ENCODE measurements around the gene ACSF3. TPM values are rescaled to one million over a fixed set of nuclear protein-coding genes. Genes with fewer than 3 reads are reported as not detected.

The ACSF3 gene
- total RNA-seq, 1 donor from 2014 or later = 14.5 TPM

DNA sequence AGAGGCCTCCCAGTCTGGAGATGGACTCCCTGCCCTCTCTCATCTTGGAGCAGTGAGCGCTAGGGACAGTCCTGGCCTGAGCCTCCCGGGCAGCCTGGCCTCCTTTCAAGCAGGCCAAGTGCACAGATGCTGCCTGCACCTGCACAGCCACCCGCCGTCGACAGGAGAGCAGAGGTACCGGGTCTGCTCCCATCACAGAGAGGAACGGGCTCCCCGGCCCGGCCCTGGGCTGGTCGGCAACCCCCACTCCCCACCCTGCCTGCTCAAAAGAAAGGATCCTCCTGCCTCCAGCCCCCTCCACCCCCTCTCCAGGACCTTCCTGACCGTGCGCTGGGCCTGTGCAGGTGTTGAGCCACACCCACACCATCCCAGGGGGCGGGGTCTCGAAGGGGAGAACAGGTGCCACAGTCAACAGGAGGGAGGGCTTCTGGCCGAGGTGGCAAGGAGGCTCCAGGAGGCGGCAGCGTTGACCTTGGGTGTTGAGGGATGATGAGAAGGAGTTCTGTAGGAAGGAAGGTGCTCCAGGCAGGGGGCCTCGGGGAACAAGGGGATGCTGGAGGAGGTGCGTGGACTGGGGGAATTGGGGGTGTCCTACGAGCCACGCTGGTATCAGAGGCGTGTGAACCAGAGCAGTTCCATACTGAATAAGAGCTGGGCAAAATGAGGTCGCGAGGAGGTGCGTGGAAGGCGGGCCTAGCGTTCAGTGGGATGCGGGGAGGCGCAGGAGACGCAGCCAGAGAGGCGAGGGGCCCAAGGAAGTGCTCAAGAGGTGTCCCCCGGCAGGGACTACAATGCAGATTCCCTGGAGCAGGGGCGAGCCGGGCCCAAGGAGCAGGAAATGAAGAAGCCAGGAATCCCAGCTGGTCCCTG lies 76.9 kb downstream of the ACSF3 start:
- Mint-ChIP-seq H3K4me1 (peaks cover 13% of the 10 kb centered on the region), H3K27ac (no peak overlapping the region), H3K36me3 (no peaks in the 10 kb centered on the region), H3K4me3 (peak overlapping the region; percentile 74), H3K9me3 (no peaks in the 10 kb centered on the region), H3K27me3 (ENCODE audit: insufficient read depth, low read depth) (peaks cover 11% of the 10 kb centered on the region)
- peaks cover 23% of the 10 kb centered on the region for H3K4me1 ChIP-seq
- peaks cover 24% of the 10 kb centered on the region for H4K20me1 ChIP-seq (ENCODE audit: low read depth)
- no peak overlapping the region for H3K9ac ChIP-seq
- peak overlapping the region; percentile 28 for H3K4me3 ChIP-seq
- H3K27me3 ChIP-seq = peaks cover 49% of the 10 kb centered on the region
- no peak overlapping the region for H2AFZ ChIP-seq (replicated peaks)
- TF ChIP-seq EZH2phosphoT487 (IDR thresholded peaks at IDR 0.05) = no peak
- TF ChIP-seq, protein P1, sequence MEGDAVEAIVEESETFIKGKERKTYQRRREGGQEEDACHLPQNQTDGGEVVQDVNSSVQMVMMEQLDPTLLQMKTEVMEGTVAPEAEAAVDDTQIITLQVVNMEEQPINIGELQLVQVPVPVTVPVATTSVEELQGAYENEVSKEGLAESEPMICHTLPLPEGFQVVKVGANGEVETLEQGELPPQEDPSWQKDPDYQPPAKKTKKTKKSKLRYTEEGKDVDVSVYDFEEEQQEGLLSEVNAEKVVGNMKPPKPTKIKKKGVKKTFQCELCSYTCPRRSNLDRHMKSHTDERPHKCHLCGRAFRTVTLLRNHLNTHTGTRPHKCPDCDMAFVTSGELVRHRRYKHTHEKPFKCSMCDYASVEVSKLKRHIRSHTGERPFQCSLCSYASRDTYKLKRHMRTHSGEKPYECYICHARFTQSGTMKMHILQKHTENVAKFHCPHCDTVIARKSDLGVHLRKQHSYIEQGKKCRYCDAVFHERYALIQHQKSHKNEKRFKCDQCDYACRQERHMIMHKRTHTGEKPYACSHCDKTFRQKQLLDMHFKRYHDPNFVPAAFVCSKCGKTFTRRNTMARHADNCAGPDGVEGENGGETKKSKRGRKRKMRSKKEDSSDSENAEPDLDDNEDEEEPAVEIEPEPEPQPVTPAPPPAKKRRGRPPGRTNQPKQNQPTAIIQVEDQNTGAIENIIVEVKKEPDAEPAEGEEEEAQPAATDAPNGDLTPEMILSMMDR (IDR thresholded peaks at IDR 0.05) = no peak
- peak; percentile 30 for TF ChIP-seq EZH2 (IDR thresholded peaks at IDR 0.05)
- no peaks in the 10 kb centered on the region for H3K36me3 ChIP-seq
- H3K79me2 ChIP-seq (ENCODE audit: low read depth) = no peaks in the 10 kb centered on the region
- no peak overlapping the region for H3K27ac ChIP-seq
- no peak for DNase-seq (ENCODE audit: low spot score)
- H3F3A ChIP-seq (ENCODE audit: low read depth) = no peaks in the 10 kb centered on the region
- H3K4me2 ChIP-seq = peak overlapping the region; percentile 63
- H3K9me3 ChIP-seq (ENCODE audit: low read depth) = no peaks in the 10 kb centered on the region

DNA sequence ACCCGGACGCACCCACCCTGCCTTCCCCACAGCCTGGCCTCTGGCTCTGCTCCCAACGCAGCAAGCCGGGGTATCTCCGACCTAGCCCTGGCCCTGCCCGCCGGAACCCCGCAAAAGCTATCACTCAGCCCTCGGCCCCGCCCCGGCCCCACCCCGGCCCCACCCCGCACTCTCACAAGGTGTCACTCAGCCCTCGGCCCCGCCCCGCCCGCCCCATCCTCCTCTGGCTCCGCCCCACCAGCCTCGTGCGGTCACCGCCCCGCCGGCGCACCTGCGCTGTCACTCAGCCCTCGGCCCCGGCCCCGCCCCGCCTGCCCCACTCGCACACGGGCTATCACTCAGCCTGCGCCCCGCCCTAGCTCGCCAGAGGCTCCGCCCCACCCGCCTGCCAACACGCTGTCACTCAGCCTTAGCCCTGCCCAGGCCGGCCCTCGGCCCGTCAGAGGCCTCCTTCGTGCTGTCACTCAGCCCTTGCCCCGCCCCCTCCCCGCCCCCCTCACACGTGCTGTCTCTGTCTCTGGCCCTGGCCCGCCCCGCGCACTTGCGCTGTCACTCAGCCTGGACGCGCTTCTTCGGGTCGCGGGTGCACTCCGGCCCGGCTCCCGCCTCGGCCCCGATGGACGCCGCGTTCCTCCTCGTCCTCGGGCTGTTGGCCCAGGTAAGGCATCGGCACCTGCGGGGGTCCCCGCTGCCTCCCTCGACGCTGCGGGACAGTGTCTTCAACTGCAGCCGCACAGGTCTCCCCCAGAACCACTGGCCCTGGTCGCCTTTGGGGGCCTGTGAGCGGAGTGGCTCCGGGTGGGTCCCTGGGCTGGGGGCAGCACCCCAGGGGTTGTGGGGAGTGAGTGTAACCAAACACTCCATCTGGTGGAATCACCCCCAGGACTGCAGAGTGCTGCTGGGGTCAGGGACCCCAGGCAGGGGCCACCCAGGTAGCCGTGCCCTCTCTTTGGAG lies 77.8 kb downstream of the ACSF3 start, which contains the start of gene CDH15:
CDH15 (plus strand) TSS at position 533 of the 955 bp plus-strand sequence; CDS start at position 617, 84 bp downstream.
- H3K9me3 ChIP-seq (ENCODE audit: low read depth) = no peaks in the 10 kb centered on the region
- Mint-ChIP-seq H3K27ac (no peak within 1 kb of the TSS), H3K4me3 (peak within 1 kb of the TSS; percentile 74), H3K27me3 (ENCODE audit: insufficient read depth, low read depth) (peaks cover 11% of the 10 kb centered on the region), H3K4me1 (peaks cover 12% of the 10 kb centered on the region), H3K9me3 (no peaks in the 10 kb centered on the region), H3K36me3 (no peaks in the 10 kb centered on the region)
- H3K36me3 ChIP-seq = no peaks in the 10 kb centered on the region
- H3K4me2 ChIP-seq = peak within 1 kb of the TSS; percentile 71
- H2AFZ ChIP-seq (replicated peaks) = no peak within 1 kb of the TSS
- peaks cover 49% of the 10 kb centered on the region for H3K27me3 ChIP-seq
- peaks cover 23% of the 10 kb centered on the region for H3K4me1 ChIP-seq
- no peaks in the 10 kb centered on the region for H3K79me2 ChIP-seq (ENCODE audit: low read depth)
- peak; percentile 99 for DNase-seq (ENCODE audit: low spot score)
- H3F3A ChIP-seq (ENCODE audit: low read depth) = no peaks in the 10 kb centered on the region
- H3K9ac ChIP-seq = no peak within 1 kb of the TSS
- TF ChIP-seq EZH2 (IDR thresholded peaks at IDR 0.05) = no peak
- TF ChIP-seq, protein P1 (IDR thresholded peaks at IDR 0.05) = no peak
- no peak for TF ChIP-seq EZH2phosphoT487 (IDR thresholded peaks at IDR 0.05)
- peak within 1 kb of the TSS; percentile 28 for H3K4me3 ChIP-seq
- H3K27ac ChIP-seq = no peak within 1 kb of the TSS
- H4K20me1 ChIP-seq (ENCODE audit: low read depth) = peaks cover 24% of the 10 kb centered on the region

DNA sequence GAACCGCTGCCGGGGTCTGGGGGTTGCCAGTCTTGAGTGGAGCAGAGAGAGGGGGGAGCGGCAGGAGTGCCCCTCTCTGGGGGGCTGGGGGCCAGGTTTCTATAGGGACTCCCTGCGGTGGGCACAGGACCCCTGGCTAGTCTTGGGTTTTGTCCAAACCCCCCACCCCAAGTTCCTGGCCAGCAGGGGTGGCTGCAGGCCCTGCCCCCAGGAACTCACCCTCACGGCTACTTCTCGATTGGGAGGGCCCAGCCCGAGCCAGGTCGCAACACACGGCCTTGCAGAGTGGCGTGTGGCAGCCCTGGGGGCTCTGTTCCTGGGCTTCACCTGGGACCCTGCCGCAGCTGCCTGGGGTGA lies 78.5 kb downstream of the ACSF3 start:
- Mint-ChIP-seq H3K27ac (no peak overlapping the region), H3K4me3 (no peak overlapping the region), H3K9me3 (no peaks in the 10 kb centered on the region), H3K36me3 (no peaks in the 10 kb centered on the region), H3K4me1 (peaks cover 12% of the 10 kb centered on the region), H3K27me3 (ENCODE audit: insufficient read depth, low read depth) (peaks cover 8% of the 10 kb centered on the region)
- Histone ChIP-seq H4K20me1 (ENCODE audit: low read depth) (peaks cover 24% of the 10 kb centered on the region), H3F3A (ENCODE audit: low read depth) (no peaks in the 10 kb centered on the region), H3K79me2 (ENCODE audit: low read depth) (no peaks in the 10 kb centered on the region), H3K9ac (no peak overlapping the region), H3K4me2 (peak overlapping the region; percentile 71), H3K27ac (no peak overlapping the region), H3K9me3 (ENCODE audit: low read depth) (no peaks in the 10 kb centered on the region), H3K4me1 (peaks cover 20% of the 10 kb centered on the region), H3K36me3 (no peaks in the 10 kb centered on the region), H3K27me3 (peaks cover 49% of the 10 kb centered on the region), H2AFZ (replicated peaks) (no peak overlapping the region), H3K4me3 (no peak overlapping the region)
- no peak for DNase-seq (ENCODE audit: low spot score)
- TF ChIP-seq EZH2 (IDR thresholded peaks at IDR 0.05) (no peak), EZH2phosphoT487 (IDR thresholded peaks at IDR 0.05) (no peak)
- TF ChIP-seq, protein P1 (IDR thresholded peaks at IDR 0.05) = no peak

Measured in neural progenitor cell (in vitro differentiated cells).